CD4-positive, alpha-beta memory T cell (primary cell): ENCODE measurements around the gene VEPH1. TPM values are rescaled to one million over a fixed set of nuclear protein-coding genes. Genes with fewer than 3 reads are reported as not detected.

Source experiments
- CTCF ChIA-PET: fragments of 350-600 bp; sonication (Branson Sonifier 250); formaldehyde crosslinking; loops from one replicate; lab custom pipeline; 2021; ENCODE audit warnings: inconsistent platforms; ENCODE audit not compliant: partially characterized antibody; lab: Charles Lee
- POLR2A ChIA-PET: fragments of 350-600 bp; sonication (Branson Sonifier 250); formaldehyde crosslinking; loops from one replicate; lab custom pipeline; 2021; ENCODE audit not compliant: partially characterized antibody; lab: Charles Lee
- DNase-seq, 5 donors: peaks; one replicate each; pipeline versions ENCODE4 v3.0.0 to v3.0.0-alpha.2; 2020 to 2022; ENCODE audit warnings: mixed read lengths in 1 of 5
- H3K27ac ChIP-seq: one replicate; pipeline ENCODE4 v1.7.0; 2013; ENCODE audit warnings: low read depth, low read length
- H3K27me3 ChIP-seq: 2 replicates; pipeline ENCODE4 v1.7.0; 2013; ENCODE audit warnings: mild to moderate bottlenecking, low read length, moderate library complexity; ENCODE audit not compliant: insufficient read depth
- H3K36me3 ChIP-seq: 2 replicates; pipeline ENCODE4 v1.7.0; 2013; ENCODE audit warnings: mild to moderate bottlenecking, low read length, moderate library complexity; ENCODE audit not compliant: insufficient read depth
- H3K4me1 ChIP-seq: 2 replicates; pipeline ENCODE4 v1.7.0; 2013; ENCODE audit warnings: mild to moderate bottlenecking, low read length, moderate library complexity; ENCODE audit not compliant: insufficient read depth
- H3K4me3 ChIP-seq, 2 donors: one replicate each; pipeline ENCODE4 v1.7.0; 2013; ENCODE audit warnings: low read length in 2 of 2, mild to moderate bottlenecking in 1 of 2
- H3K9me3 ChIP-seq, 2 donors: one replicate each; pipeline ENCODE4 v1.7.0; 2013; ENCODE audit warnings: low read length in 2 of 2, control low read depth in 1 of 2; ENCODE audit not compliant: control insufficient read depth in 1 of 2
- H3K27ac Mint-ChIP-seq, 7 donors: one replicate each; pipeline ENCODE4 v1.8.0; 2020 to 2021; ENCODE audit warnings: mixed read lengths in 7 of 7, mild to moderate bottlenecking in 6 of 7, inconsistent platforms in 3 of 7, moderate library complexity in 3 of 7
- H3K27me3 Mint-ChIP-seq, 2 donors: one replicate each; pipeline ENCODE4 v1.8.0; 2020 to 2021; ENCODE audit warnings: mixed read lengths in 2 of 2
- H3K36me3 Mint-ChIP-seq, 2 donors: one replicate each; pipeline ENCODE4 v1.8.0; 2020 to 2021; ENCODE audit warnings: mixed read lengths in 2 of 2, inconsistent platforms in 1 of 2, mild to moderate bottlenecking in 1 of 2
- H3K4me1 Mint-ChIP-seq, 4 donors: one replicate each; pipeline ENCODE4 v1.8.0; 2020 to 2021; ENCODE audit warnings: mixed read lengths in 4 of 4, mild to moderate bottlenecking in 1 of 4
- H3K4me3 Mint-ChIP-seq, 8 donors: one replicate each; pipeline ENCODE4 v1.8.0; 2020 to 2021; ENCODE audit warnings: mixed read lengths in 8 of 8, mild to moderate bottlenecking in 7 of 8, moderate library complexity in 6 of 8, inconsistent platforms in 3 of 8
- H3K9me3 Mint-ChIP-seq, 8 donors: one replicate each; pipeline ENCODE4 v1.8.0; 2020 to 2021; ENCODE audit warnings: mixed read lengths in 8 of 8, mild to moderate bottlenecking in 5 of 8, inconsistent platforms in 3 of 8, moderate library complexity in 1 of 8
- intact Hi-C: fragments of 100-400 bp; cut with micrococcal nuclease; formaldehyde crosslinking; loops from one replicate; pipeline ENCODE4 v1.15.1; 2023
- polyA plus RNA-seq, 2 donors: library from polyadenylated mRNA; unstranded; fragments of 300-500 nt; fragmentation: Illumina TruSeq; gene quantifications; one replicate each; pipeline ENCODE4 v1.2.3, GENCODE V29; 2021
- total RNA-seq, 2 experiments: library from RNA; stranded (reverse); gene quantifications; one replicate each; pipeline ENCODE4 v1.2.3, GENCODE V29; 2021

Gene VEPH1
- total RNA-seq (not detected), polyA plus RNA-seq (not detected)

GRCh38 chr3:157502916-157503595, at the start of gene VEPH1:
Gene VEPH1, minus strand, starts transcription at chr3:157503416. Its CDS starts 8,067 bp downstream, at chr3:157495349.
- Histone ChIP-seq H3K36me3 (no peaks in the 10 kb centered on the region), H3K4me1 (no peaks in the 10 kb centered on the region), H3K9me3 (no peaks in the 10 kb centered on the region), H3K27me3 (no peaks in the 10 kb centered on the region), H3K4me3 (no peak within 1 kb of the TSS), H3K27ac (no peak within 1 kb of the TSS)
- Mint-ChIP-seq H3K36me3 (no peaks in the 10 kb centered on the region), H3K4me1 (peaks cover 4 to 11% (median 8%) of the 10 kb centered on the region in 4 donors), H3K27me3 (peaks cover 9 to 23% of the 10 kb centered on the region in 2 donors), H3K9me3 (peaks cover 0 to 4% (median 0%) of the 10 kb centered on the region in 8 donors), H3K27ac (no peak within 1 kb of the TSS), H3K4me3 (no peak within 1 kb of the TSS)
- CTCF ChIA-PET, result no interaction called here
- POLR2A ChIA-PET, result no interaction called here
- intact Hi-C loops, result no loop called here
- DNase-seq, result peak in 1 of 5 donors; percentile 31

GRCh38 chr3:157551961-157552360, 48.7 kb upstream of the VEPH1 start:
- Histone ChIP-seq H3K9me3 (no peaks in the 10 kb centered on the region), H3K36me3 (no peaks in the 10 kb centered on the region), H3K27me3 (no peaks in the 10 kb centered on the region), H3K4me3 (no peak overlapping the region), H3K4me1 (no peaks in the 10 kb centered on the region), H3K27ac (no peak overlapping the region)
- Mint-ChIP-seq H3K36me3 (no peaks in the 10 kb centered on the region), H3K4me1 (no peaks in the 10 kb centered on the region), H3K9me3 (peaks cover 0 to 19% (median 14%) of the 10 kb centered on the region in 8 donors), H3K27ac (no peak overlapping the region), H3K27me3 (peaks cover 3 to 5% of the 10 kb centered on the region in 2 donors), H3K4me3 (no peak overlapping the region)
- intact Hi-C loops, result no loop called here
- no peak for DNase-seq
- ChIA-PET CTCF (no interaction called here), POLR2A (no interaction called here)

GRCh38 chr3:157549498-157549897, 46.3 kb upstream of the VEPH1 start:
- Histone ChIP-seq H3K36me3 (no peaks in the 10 kb centered on the region), H3K4me3 (no peak overlapping the region), H3K9me3 (no peaks in the 10 kb centered on the region), H3K27ac (no peak overlapping the region), H3K4me1 (no peaks in the 10 kb centered on the region), H3K27me3 (no peaks in the 10 kb centered on the region)
- H3K36me3 Mint-ChIP-seq, result no peaks in the 10 kb centered on the region
- no peak for DNase-seq
- H3K27ac Mint-ChIP-seq, result no peak overlapping the region
- intact Hi-C loops, result no loop called here
- peaks cover 0 to 19% (median 14%) of the 10 kb centered on the region in 8 donors for H3K9me3 Mint-ChIP-seq
- CTCF ChIA-PET, result no interaction called here
- peaks cover 0 to 1% of the 10 kb centered on the region in 2 donors for H3K27me3 Mint-ChIP-seq
- no peak overlapping the region for H3K4me3 Mint-ChIP-seq
- H3K4me1 Mint-ChIP-seq, result no peaks in the 10 kb centered on the region
- POLR2A ChIA-PET, result no interaction called here

GRCh38 chr3:157544501-157545130, 41.4 kb upstream of the VEPH1 start:
- no peaks in the 10 kb centered on the region for H3K9me3 ChIP-seq
- no peaks in the 10 kb centered on the region for H3K4me1 ChIP-seq
- H3K4me3 Mint-ChIP-seq, result no peak overlapping the region
- H3K27me3 ChIP-seq, result no peaks in the 10 kb centered on the region
- H3K4me3 ChIP-seq, result no peak overlapping the region
- ChIA-PET CTCF (interaction anchor here (1.1 to 1.6 kb wide), 2 partner anchors 12 to 62 kb away, joined by 3 to 4 read pairs; no protein-coding TSS in a partner anchor), POLR2A (no interaction called here)
- H3K27me3 Mint-ChIP-seq, result peaks cover 11 to 14% of the 10 kb centered on the region in 2 donors
- no peaks in the 10 kb centered on the region for H3K36me3 ChIP-seq
- H3K27ac ChIP-seq, result no peak overlapping the region
- DNase-seq, result no peak
- intact Hi-C loops, result no loop called here
- no peak overlapping the region for H3K27ac Mint-ChIP-seq
- peaks cover 0 to 12% (median 6%) of the 10 kb centered on the region in 8 donors for H3K9me3 Mint-ChIP-seq
- H3K4me1 Mint-ChIP-seq, result no peaks in the 10 kb centered on the region
- H3K36me3 Mint-ChIP-seq, result no peaks in the 10 kb centered on the region

GRCh38 chr3:157543501-157544035, 40.4 kb upstream of the VEPH1 start:
- Mint-ChIP-seq H3K27me3 (peaks cover 14 to 17% of the 10 kb centered on the region in 2 donors), H3K9me3 (peaks cover 0 to 12% (median 5%) of the 10 kb centered on the region in 8 donors), H3K36me3 (no peaks in the 10 kb centered on the region), H3K4me1 (no peaks in the 10 kb centered on the region), H3K4me3 (no peak overlapping the region), H3K27ac (no peak overlapping the region)
- ChIA-PET CTCF (interaction anchor here (0.6 kb wide), 1 partner anchor 35 kb away, joined by 3 read pairs; no protein-coding TSS in a partner anchor), POLR2A (no interaction called here)
- Histone ChIP-seq H3K4me1 (no peaks in the 10 kb centered on the region), H3K36me3 (no peaks in the 10 kb centered on the region), H3K4me3 (no peak overlapping the region), H3K27ac (no peak overlapping the region), H3K27me3 (no peaks in the 10 kb centered on the region), H3K9me3 (no peaks in the 10 kb centered on the region)
- DNase-seq, result no peak
- intact Hi-C loops, result no loop called here

GRCh38 chr3:157542711-157543500, 39.7 kb upstream of the VEPH1 start:
- Mint-ChIP-seq H3K27ac (no peak overlapping the region), H3K27me3 (peaks cover 15 to 17% of the 10 kb centered on the region in 2 donors), H3K36me3 (no peaks in the 10 kb centered on the region), H3K4me3 (no peak overlapping the region), H3K4me1 (no peaks in the 10 kb centered on the region), H3K9me3 (peaks cover 0 to 12% (median 5%) of the 10 kb centered on the region in 8 donors)
- ChIA-PET CTCF (no interaction called here), POLR2A (no interaction called here)
- H3K9me3 ChIP-seq, result no peaks in the 10 kb centered on the region
- no peak overlapping the region for H3K4me3 ChIP-seq
- no peaks in the 10 kb centered on the region for H3K36me3 ChIP-seq
- intact Hi-C loops, result no loop called here
- H3K4me1 ChIP-seq, result no peaks in the 10 kb centered on the region
- no peaks in the 10 kb centered on the region for H3K27me3 ChIP-seq
- no peak for DNase-seq
- H3K27ac ChIP-seq, result no peak overlapping the region
